CD14-positive monocyte (primary cell): ENCODE data around the gene RGS16. TPM values are rescaled to one million over a fixed set of nuclear protein-coding genes. Genes with fewer than 3 reads are reported as not detected.

Experiments
- DNase-seq, 3 donors: peaks; one replicate each; pipeline ENCODE4 v3.0.0-alpha.2; 2011 to 2022
- H2AFZ ChIP-seq: 2 replicates; pipeline ENCODE4 v1.6.0; 2012; ENCODE audit warnings: mild to moderate bottlenecking, low read depth, low read length, inconsistent platforms; ENCODE audit not compliant: insufficient read depth, poor library complexity, severe bottlenecking
- H3K27ac ChIP-seq, 2 donors: 1 replicate in 1 of 2; 2 replicates in 1 of 2; pipeline ENCODE4 v1.5.1; 2012 to 2013; ENCODE audit warnings: low read length in 2 of 2, control low read depth in 1 of 2, inconsistent platforms in 1 of 2, low read depth in 1 of 2, mild to moderate bottlenecking in 1 of 2
- H3K27me3 ChIP-seq, 2 donors: one replicate each; pipeline versions ENCODE4 v1.6.0 to v1.6.1; 2011 to 2013; ENCODE audit warnings: low read length in 2 of 2; ENCODE audit not compliant: control insufficient read depth in 2 of 2, insufficient read depth in 2 of 2
- H3K36me3 ChIP-seq, 2 donors: replicated peaks in 1 of 2; 1 replicate in 1 of 2; 2 replicates in 1 of 2; pipeline versions ENCODE4 v1.5.1 to v1.6.1; 2012 to 2013; ENCODE audit warnings: low read length in 2 of 2, control low read depth in 1 of 2, inconsistent platforms in 1 of 2, mild to moderate bottlenecking in 1 of 2; ENCODE audit not compliant: insufficient read depth in 2 of 2, control insufficient read depth in 1 of 2
- H3K4me1 ChIP-seq, 2 donors: 1 replicate in 1 of 2; 2 replicates in 1 of 2; pipeline versions ENCODE4 v1.5.1 to v1.6.1; 2012 to 2013; ENCODE audit warnings: low read length in 2 of 2, control low read depth in 1 of 2, inconsistent platforms in 1 of 2, mild to moderate bottlenecking in 1 of 2, moderate library complexity in 1 of 2; ENCODE audit not compliant: insufficient read depth in 2 of 2, control insufficient read depth in 1 of 2
- H3K4me2 ChIP-seq: replicated peaks from 2 replicates; pipeline ENCODE3; 2012; ENCODE audit warnings: low read length, moderate library complexity, mild to moderate bottlenecking; ENCODE audit not compliant: poor library complexity, severe bottlenecking; ENCODE audit errors: extremely low read depth
- H3K4me3 ChIP-seq, 3 experiments: fragments of 200-600 bp in 1 of 3; sonication (generic) in 1 of 3; replicated peaks in 1 of 3; 1 replicate in 2 of 3; 2 replicates in 1 of 3; pipeline ENCODE4 v1.5.1; 2011 to 2013; ENCODE audit warnings: low read length in 3 of 3, mild to moderate bottlenecking in 3 of 3, control low read depth in 2 of 3, low read depth in 2 of 3, inconsistent platforms in 1 of 3, moderate library complexity in 1 of 3
- H3K79me2 ChIP-seq: 2 replicates; pipeline ENCODE4 v1.6.0; 2012; ENCODE audit warnings: mild to moderate bottlenecking, control low read depth, inconsistent platforms, low read length, moderate library complexity; ENCODE audit not compliant: insufficient read depth
- H3K9ac ChIP-seq: 2 replicates; pipeline ENCODE4 v1.6.0; 2017; ENCODE audit warnings: low read length, mild to moderate bottlenecking; ENCODE audit not compliant: insufficient read depth, poor library complexity, severe bottlenecking
- H3K9me3 ChIP-seq, 2 donors: replicated peaks in 1 of 2; 1 replicate in 1 of 2; 2 replicates in 1 of 2; pipeline versions ENCODE4 v1.5.1 to v1.6.1; 2012 to 2013; ENCODE audit warnings: low read length in 2 of 2, control low read depth in 1 of 2; ENCODE audit not compliant: control insufficient read depth in 1 of 2, insufficient read depth in 1 of 2
- H4K20me1 ChIP-seq: 2 replicates; pipeline ENCODE4 v1.6.0; 2012; ENCODE audit warnings: mild to moderate bottlenecking, low read length, control low read depth, moderate library complexity; ENCODE audit not compliant: insufficient read depth
- H3K27ac Mint-ChIP-seq, 7 donors: one replicate each; pipeline ENCODE4 v1.8.0; 2020; ENCODE audit warnings: mild to moderate bottlenecking in 7 of 7, mixed read lengths in 7 of 7, moderate library complexity in 6 of 7, inconsistent platforms in 2 of 7
- H3K27me3 Mint-ChIP-seq, 3 donors: one replicate each; pipeline ENCODE4 v1.8.0; 2021 to 2022; ENCODE audit warnings: low read depth in 3 of 3, mild to moderate bottlenecking in 3 of 3, mixed read lengths in 3 of 3, moderate library complexity in 3 of 3, inconsistent platforms in 1 of 3
- H3K36me3 Mint-ChIP-seq, 2 donors: one replicate each; pipeline ENCODE4 v1.8.0; 2020; ENCODE audit warnings: mixed read lengths in 2 of 2, inconsistent platforms in 1 of 2, mild to moderate bottlenecking in 1 of 2
- H3K4me1 Mint-ChIP-seq: one replicate; pipeline ENCODE4 v1.8.0; 2020; ENCODE audit warnings: mild to moderate bottlenecking, mixed read lengths
- H3K4me3 Mint-ChIP-seq, 2 donors: one replicate each; pipeline ENCODE4 v1.8.0; 2020; ENCODE audit warnings: mild to moderate bottlenecking in 2 of 2, mixed read lengths in 2 of 2, moderate library complexity in 1 of 2
- H3K9me3 Mint-ChIP-seq, 7 donors: one replicate each; pipeline ENCODE4 v1.8.0; 2020 to 2022; ENCODE audit warnings: mixed read lengths in 7 of 7, mild to moderate bottlenecking in 6 of 7, moderate library complexity in 6 of 7, inconsistent platforms in 2 of 7
- CTCF ChIP-seq: fragments of 200-600 bp; IDR thresholded peaks from one replicate; pipeline ENCODE4 v1.8.0; 2022; ENCODE audit warnings: antibody characterized with exemption, mild to moderate bottlenecking
- WGBS: methylation state at CpG from one replicate; pipeline ENCODE4 v1.1.5; 2013; ENCODE audit warnings: missing lambda C conversion rate; ENCODE audit not compliant: insufficient coverage; 5-methylcytosine and 5-hydroxymethylcytosine counted together
- intact Hi-C, 2 donors: fragments of 100-400 bp; cut with micrococcal nuclease; formaldehyde crosslinking; loops; one replicate each; pipeline versions ENCODE4 v1.15.0 to v1.15.1; 2023
- polyA plus RNA-seq, 3 donors: library from polyadenylated mRNA; depleted of rRNA in 1 of 3; unstranded in 2 of 3; stranded (reverse) in 1 of 3; fragments of 300-500 nt in 2 of 3; fragments of >200 nt in 1 of 3; fragmentation: Illumina TruSeq in 2 of 3; gene quantifications; 1 replicate in 2 of 3; 2 replicates in 1 of 3; pipeline ENCODE4 v1.2.3, GENCODE V29; 2012 to 2021

The RGS16 gene
- polyA plus RNA-seq, 3 donors, result 0.07 to 0.44 TPM; not detected in 1

- Histone ChIP-seq H2AFZ (no peak overlapping the region), H3K79me2 (no peaks in the 10 kb centered on the region), H3K27ac (no peak overlapping the region), H3K4me3 (no peak overlapping the region), H3K36me3 (no peaks in the 10 kb centered on the region), H4K20me1 (no peaks in the 10 kb centered on the region), H3K4me2 (no peak overlapping the region), H3K9ac (no peak overlapping the region), H3K9me3 (no peaks in the 10 kb centered on the region), H3K27me3 (no peaks in the 10 kb centered on the region), H3K4me1 (no peaks in the 10 kb centered on the region)
- Mint-ChIP-seq H3K27ac (no peak overlapping the region), H3K9me3 (no peaks in the 10 kb centered on the region), H3K4me1 (peaks cover 10% of the 10 kb centered on the region), H3K36me3 (no peaks in the 10 kb centered on the region), H3K27me3 (peaks cover 0 to 7% (median 6%) of the 10 kb centered on the region in 3 donors), H3K4me3 (no peak overlapping the region)
- no CpG with 5 or more reads among the region's 1 CpG for WGBS
- TF ChIP-seq CTCF, result no peak
- intact Hi-C loops, result no loop called here
- DNase-seq, result no peak
These were observed 26.4 kb upstream of the RGS16 start for GRCh38 chr1:182630586-182630985.

- no peaks in the 10 kb centered on the region for H3K9me3 Mint-ChIP-seq
- no peaks in the 10 kb centered on the region for H3K79me2 ChIP-seq
- no peak overlapping the region for H3K4me3 ChIP-seq
- H3K4me1 Mint-ChIP-seq, result peaks cover 10% of the 10 kb centered on the region
- H3K4me2 ChIP-seq, result no peak overlapping the region
- no peaks in the 10 kb centered on the region for H3K9me3 ChIP-seq
- no peaks in the 10 kb centered on the region for H3K27me3 ChIP-seq
- no peak overlapping the region for H3K27ac ChIP-seq
- H3K4me1 ChIP-seq, result no peaks in the 10 kb centered on the region
- no peaks in the 10 kb centered on the region for H4K20me1 ChIP-seq
- H3K4me3 Mint-ChIP-seq, result no peak overlapping the region
- peaks cover 0 to 10% (median 6%) of the 10 kb centered on the region in 3 donors for H3K27me3 Mint-ChIP-seq
- DNase-seq, result no peak
- no peak for TF ChIP-seq CTCF
- H3K36me3 ChIP-seq, result no peaks in the 10 kb centered on the region
- intact Hi-C loops, result no loop called here
- H3K36me3 Mint-ChIP-seq, result no peaks in the 10 kb centered on the region
- WGBS, result no CpG with 5 or more reads among the region's 3 CpGs
- no peak overlapping the region for H3K9ac ChIP-seq
- no peak overlapping the region for H2AFZ ChIP-seq
- no peak overlapping the region for H3K27ac Mint-ChIP-seq
These were observed 25.4 kb upstream of the RGS16 start for GRCh38 chr1:182629499-182630096.
